Hepatocyte (in vitro differentiated cells): Measurements from ENCODE around the gene ADD1.

Experiments used
- EZH2 ChIP-seq: fragments of 200-600 bp; sonication (generic); IDR thresholded peaks from 2 replicates; pipeline ENCODE4 v1.6.1; 2016; ENCODE audit warnings: antibody characterized with exemption, mild to moderate bottlenecking, borderline replicate concordance
- EZH2phosphoT487 ChIP-seq: fragments of 200-600 bp; sonication (generic); IDR thresholded peaks from one replicate; pipeline ENCODE4 v1.6.1; 2018; ENCODE audit warnings: antibody characterized with exemption, mild to moderate bottlenecking, low read depth, moderate library complexity; ENCODE audit not compliant: unreplicated experiment, severe bottlenecking
- TF ChIP-seq, protein P1 (sequence below): fragments of 200-600 bp; sonication (generic); IDR thresholded peaks from 2 replicates; pipeline ENCODE4 v1.5.1; 2016; ENCODE audit warnings: antibody characterized with exemption, mild to moderate bottlenecking; ENCODE audit not compliant: poor library complexity

DNA sequence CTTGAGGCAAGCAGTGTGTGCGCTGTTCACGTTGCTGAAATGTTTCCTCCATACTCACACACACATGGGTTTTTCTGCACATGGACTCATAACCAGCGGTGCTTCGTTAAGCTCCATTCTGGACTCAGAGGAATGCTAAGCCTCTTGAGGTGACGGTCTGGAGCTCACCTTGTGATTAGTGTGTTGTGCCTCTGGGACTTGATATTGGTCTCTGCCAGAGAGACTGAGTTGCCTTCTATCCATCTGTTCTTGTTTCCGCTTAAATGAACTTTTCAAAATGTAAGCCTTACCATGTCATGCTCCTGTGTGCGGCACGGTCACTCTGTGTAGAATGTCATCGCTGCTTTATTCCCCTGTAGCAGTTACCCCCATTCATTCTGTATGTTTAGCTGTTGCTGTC, 42.5 kb downstream of the ADD1 start:
- TF ChIP-seq, protein P1, sequence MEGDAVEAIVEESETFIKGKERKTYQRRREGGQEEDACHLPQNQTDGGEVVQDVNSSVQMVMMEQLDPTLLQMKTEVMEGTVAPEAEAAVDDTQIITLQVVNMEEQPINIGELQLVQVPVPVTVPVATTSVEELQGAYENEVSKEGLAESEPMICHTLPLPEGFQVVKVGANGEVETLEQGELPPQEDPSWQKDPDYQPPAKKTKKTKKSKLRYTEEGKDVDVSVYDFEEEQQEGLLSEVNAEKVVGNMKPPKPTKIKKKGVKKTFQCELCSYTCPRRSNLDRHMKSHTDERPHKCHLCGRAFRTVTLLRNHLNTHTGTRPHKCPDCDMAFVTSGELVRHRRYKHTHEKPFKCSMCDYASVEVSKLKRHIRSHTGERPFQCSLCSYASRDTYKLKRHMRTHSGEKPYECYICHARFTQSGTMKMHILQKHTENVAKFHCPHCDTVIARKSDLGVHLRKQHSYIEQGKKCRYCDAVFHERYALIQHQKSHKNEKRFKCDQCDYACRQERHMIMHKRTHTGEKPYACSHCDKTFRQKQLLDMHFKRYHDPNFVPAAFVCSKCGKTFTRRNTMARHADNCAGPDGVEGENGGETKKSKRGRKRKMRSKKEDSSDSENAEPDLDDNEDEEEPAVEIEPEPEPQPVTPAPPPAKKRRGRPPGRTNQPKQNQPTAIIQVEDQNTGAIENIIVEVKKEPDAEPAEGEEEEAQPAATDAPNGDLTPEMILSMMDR = no peak
- TF ChIP-seq EZH2 (no peak), EZH2phosphoT487 (no peak)
